Adrenal gland (tissue), 5 donors: ENCODE results near the gene KLF11.

ENCODE experiments used
- POLR2A ChIP-seq, 2 donors: fragments of 450-650 bp; IDR thresholded peaks; one replicate each; pipeline ENCODE4 v1.6.1; 2017; ENCODE audit warnings: antibody characterized with exemption in 2 of 2, mild to moderate bottlenecking in 2 of 2, moderate library complexity in 1 of 2
- TF ChIP-seq, protein P1 (sequence below), 6 experiments: fragments of 450-650 bp in 4 of 6; fragments of 200-600 bp in 2 of 6; sonication (generic) in 1 of 6; IDR thresholded peaks; 1 replicate in 5 of 6; 2 replicates in 1 of 6; pipeline versions ENCODE4 v1.5.1 to v1.8.0; 2016 to 2021; ENCODE audit warnings: antibody characterized with exemption in 6 of 6, mild to moderate bottlenecking in 2 of 6, moderate library complexity in 1 of 6
- donor health status: DM: no; HTN: no; CAD: no.

DNA sequence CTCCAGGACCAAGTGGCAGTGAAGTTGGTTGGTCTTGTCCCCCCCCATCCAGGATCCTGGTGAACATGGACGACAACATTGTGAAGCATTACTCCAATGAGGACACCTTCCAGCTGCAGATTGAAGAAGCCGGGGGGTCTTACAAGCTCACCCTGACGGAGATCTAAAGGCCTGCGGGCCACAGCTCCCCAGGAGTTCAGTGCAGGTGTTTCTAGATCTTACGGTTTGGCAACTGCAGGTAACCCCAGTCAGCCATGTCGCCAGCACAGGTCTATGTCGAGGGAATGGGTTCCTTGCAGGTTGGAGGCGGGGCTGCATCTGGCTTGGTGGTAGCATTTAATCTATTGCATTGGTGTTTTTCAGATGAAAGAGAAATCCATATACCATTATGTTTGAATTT lies 42.8 kb upstream of the KLF11 start:
- TF ChIP-seq, protein P1, sequence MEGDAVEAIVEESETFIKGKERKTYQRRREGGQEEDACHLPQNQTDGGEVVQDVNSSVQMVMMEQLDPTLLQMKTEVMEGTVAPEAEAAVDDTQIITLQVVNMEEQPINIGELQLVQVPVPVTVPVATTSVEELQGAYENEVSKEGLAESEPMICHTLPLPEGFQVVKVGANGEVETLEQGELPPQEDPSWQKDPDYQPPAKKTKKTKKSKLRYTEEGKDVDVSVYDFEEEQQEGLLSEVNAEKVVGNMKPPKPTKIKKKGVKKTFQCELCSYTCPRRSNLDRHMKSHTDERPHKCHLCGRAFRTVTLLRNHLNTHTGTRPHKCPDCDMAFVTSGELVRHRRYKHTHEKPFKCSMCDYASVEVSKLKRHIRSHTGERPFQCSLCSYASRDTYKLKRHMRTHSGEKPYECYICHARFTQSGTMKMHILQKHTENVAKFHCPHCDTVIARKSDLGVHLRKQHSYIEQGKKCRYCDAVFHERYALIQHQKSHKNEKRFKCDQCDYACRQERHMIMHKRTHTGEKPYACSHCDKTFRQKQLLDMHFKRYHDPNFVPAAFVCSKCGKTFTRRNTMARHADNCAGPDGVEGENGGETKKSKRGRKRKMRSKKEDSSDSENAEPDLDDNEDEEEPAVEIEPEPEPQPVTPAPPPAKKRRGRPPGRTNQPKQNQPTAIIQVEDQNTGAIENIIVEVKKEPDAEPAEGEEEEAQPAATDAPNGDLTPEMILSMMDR (IDR thresholded peaks at IDR 0.05), result no peak
- no peak for TF ChIP-seq POLR2A (IDR thresholded peaks at IDR 0.05)
